Suprapubic skin (tissue), 4 donors: Measurements from ENCODE around the gene LRMDA. TPM values are rescaled to one million over a fixed set of nuclear protein-coding genes. Genes with fewer than 3 reads are reported as not detected.

Experiments used
- DNase-seq, 2 donors: peaks; one replicate each; pipeline ENCODE4 v3.0.0-alpha.2; 2019; ENCODE audit warnings: low spot score in 2 of 2
- H3K27ac ChIP-seq: fragments of 200-600 bp; sonication (generic); one replicate; pipeline ENCODE4 v1.5.1; 2019
- H3K27me3 ChIP-seq: fragments of 200-600 bp; sonication (generic); one replicate; pipeline ENCODE4 v1.5.1; 2019
- H3K36me3 ChIP-seq: fragments of 200-600 bp; sonication (generic); one replicate; pipeline ENCODE4 v1.5.1; 2019
- H3K4me1 ChIP-seq: fragments of 200-600 bp; sonication (generic); one replicate; pipeline ENCODE4 v1.5.1; 2019
- H3K4me3 ChIP-seq: fragments of 200-600 bp; sonication (generic); one replicate; pipeline ENCODE4 v1.5.1; 2019; ENCODE audit warnings: mild to moderate bottlenecking
- H3K9me3 ChIP-seq: fragments of 200-600 bp; sonication (generic); one replicate; pipeline ENCODE4 v1.5.1; 2019
- CTCF ChIP-seq, 2 donors: fragments of 200-600 bp in 1 of 2; fragments of 450-650 bp in 1 of 2; sonication (generic) in 1 of 2; IDR thresholded peaks; one replicate each; pipeline ENCODE4 v1.5.1; 2016 to 2019; ENCODE audit warnings: antibody characterized with exemption in 2 of 2, mild to moderate bottlenecking in 1 of 2, moderate library complexity in 1 of 2
- EP300 ChIP-seq: sonication (generic); formaldehyde crosslinking; IDR thresholded peaks from one replicate; pipeline ENCODE4 v1.6.1; 2017; ENCODE audit warnings: antibody characterized with exemption
- POLR2A ChIP-seq, 2 donors: fragments of 450-650 bp; IDR thresholded peaks; one replicate each; pipeline ENCODE4 v1.6.1; 2017; ENCODE audit warnings: antibody characterized with exemption in 2 of 2, mild to moderate bottlenecking in 2 of 2, moderate library complexity in 2 of 2
- POLR2AphosphoS5 ChIP-seq, 3 donors: sonication (generic); formaldehyde crosslinking; IDR thresholded peaks; one replicate each; pipeline ENCODE4 v1.6.1; 2017; ENCODE audit warnings: antibody characterized with exemption in 3 of 3
- WGBS: methylation state at CpG from one replicate; pipeline ENCODE4 v1.1.5; 2018; 5-methylcytosine and 5-hydroxymethylcytosine counted together
- total RNA-seq, 4 donors: library from RNA; depleted of rRNA; stranded (reverse); fragments of >200 nt; gene quantifications; one replicate each; pipeline ENCODE4 v1.1.0, GENCODE V29; 2016

The LRMDA gene
- total RNA-seq, 4 donors from 2014 or later = 0.10 to 2.9 (median 1.9) TPM; not detected in 1

GRCh38 chr10:76150139-76150875 lies 718.9 kb downstream of the LRMDA start:
- no peaks in the 10 kb centered on the region for H3K4me1 ChIP-seq
- 68% methylated on average over 15 of the region's 17 CpGs for whole genome bisulfite sequencing
- DNase-seq = no peak
- TF ChIP-seq CTCF (IDR thresholded peaks at IDR 0.05) (no peak), EP300 (no peak), POLR2A (IDR thresholded peaks at IDR 0.05) (no peak), POLR2AphosphoS5 (IDR thresholded peaks at IDR 0.05) (no peak)
- H3K4me3 ChIP-seq = no peak overlapping the region
- no peaks in the 10 kb centered on the region for H3K27me3 ChIP-seq
- H3K27ac ChIP-seq = no peak overlapping the region
- no peaks in the 10 kb centered on the region for H3K9me3 ChIP-seq
- no peaks in the 10 kb centered on the region for H3K36me3 ChIP-seq

GRCh38 chr10:76150876-76151288 lies 719.5 kb downstream of the LRMDA start:
- Histone ChIP-seq H3K4me3 (no peak overlapping the region), H3K27me3 (no peaks in the 10 kb centered on the region), H3K27ac (no peak overlapping the region), H3K9me3 (no peaks in the 10 kb centered on the region), H3K36me3 (no peaks in the 10 kb centered on the region), H3K4me1 (no peaks in the 10 kb centered on the region)
- TF ChIP-seq POLR2A (IDR thresholded peaks at IDR 0.05) = no peak
- TF ChIP-seq POLR2AphosphoS5 (IDR thresholded peaks at IDR 0.05) = no peak
- no peak for TF ChIP-seq EP300
- no peak for TF ChIP-seq CTCF (IDR thresholded peaks at IDR 0.05)
- no peak for DNase-seq
- WGBS = 71% methylated on average over 7 of the region's 7 CpGs

GRCh38 chr10:76152186-76152585 lies 720.8 kb downstream of the LRMDA start:
- no peak for TF ChIP-seq EP300
- no peak for TF ChIP-seq CTCF (IDR thresholded peaks at IDR 0.05)
- TF ChIP-seq POLR2AphosphoS5 (IDR thresholded peaks at IDR 0.05) = no peak
- TF ChIP-seq POLR2A (IDR thresholded peaks at IDR 0.05) = no peak
- H3K27me3 ChIP-seq = no peaks in the 10 kb centered on the region
- no peak for DNase-seq
- no peaks in the 10 kb centered on the region for H3K36me3 ChIP-seq
- no peaks in the 10 kb centered on the region for H3K4me1 ChIP-seq
- whole genome bisulfite sequencing = 85% methylated on average over 1 of the region's 1 CpG
- no peak overlapping the region for H3K27ac ChIP-seq
- no peaks in the 10 kb centered on the region for H3K9me3 ChIP-seq
- H3K4me3 ChIP-seq = no peak overlapping the region

GRCh38 chr10:76155961-76156360 lies 724.5 kb downstream of the LRMDA start:
- Histone ChIP-seq H3K27ac (no peak overlapping the region), H3K9me3 (no peaks in the 10 kb centered on the region), H3K27me3 (no peaks in the 10 kb centered on the region), H3K4me3 (no peak overlapping the region), H3K4me1 (no peaks in the 10 kb centered on the region), H3K36me3 (no peaks in the 10 kb centered on the region)
- no peak for DNase-seq
- WGBS = 73% methylated on average over 1 of the region's 1 CpG
- TF ChIP-seq EP300 = no peak

- Histone ChIP-seq H3K36me3 (no peaks in the 10 kb centered on the region), H3K4me1 (no peaks in the 10 kb centered on the region), H3K9me3 (no peaks in the 10 kb centered on the region), H3K27ac (no peak overlapping the region), H3K4me3 (no peak overlapping the region), H3K27me3 (no peaks in the 10 kb centered on the region)
- TF ChIP-seq CTCF (IDR thresholded peaks at IDR 0.05) (no peak), POLR2AphosphoS5 (IDR thresholded peaks at IDR 0.05) (no peak), POLR2A (IDR thresholded peaks at IDR 0.05) (no peak), EP300 (no peak)
- 55% methylated on average over 12 of the region's 12 CpGs for WGBS
- DNase-seq = no peak
Observed at GRCh38 chr10:76160446-76161300, 729.2 kb downstream of the LRMDA start.
